SK-N-SH treated with all-trans-retinoic acid at 6 μM for 48 hours (cell line): ENCODE measurements around the gene PSMB3.

Source experiments
- ARNTL ChIP-seq: fragments of 450-650 bp; formaldehyde crosslinking; IDR thresholded peaks from 2 replicates; pipeline ENCODE4 v1.5.0; 2020; ENCODE audit warnings: low read depth, mild to moderate bottlenecking, moderate library complexity, borderline replicate concordance
- BACH2 ChIP-seq: fragments of 250-450 bp; sonication (Bioruptor Pico); IDR thresholded peaks from 2 replicates; pipeline ENCODE4 v1.9.0; 2021; ENCODE audit warnings: mild to moderate bottlenecking, borderline replicate concordance
- CSDC2 ChIP-seq: fragments of 250-450 bp; sonication (Bioruptor Pico); IDR thresholded peaks from 2 replicates; pipeline ENCODE4 v1.5.0; 2020; ENCODE audit warnings: mild to moderate bottlenecking, moderate library complexity
- ISL1 ChIP-seq: fragments of 250-450 bp; sonication (Bioruptor Pico); IDR thresholded peaks from 2 replicates; pipeline ENCODE4 v2.1.2; 2022; ENCODE audit warnings: mild to moderate bottlenecking, moderate library complexity
- RARB ChIP-seq: fragments of 250-450 bp; sonication (Bioruptor Pico); IDR thresholded peaks from 2 replicates; pipeline ENCODE4 v1.8.0; 2021; ENCODE audit warnings: mild to moderate bottlenecking, moderate library complexity
- ZC3H10 ChIP-seq: fragments of 250-450 bp; sonication (Bioruptor Pico); IDR thresholded peaks from 2 replicates; pipeline ENCODE4 v1.5.1; 2021; ENCODE audit warnings: mild to moderate bottlenecking, moderate library complexity
- ZFP3 ChIP-seq: fragments of 250-450 bp; sonication (Bioruptor Pico); IDR thresholded peaks from 2 replicates; pipeline ENCODE4 v1.5.0; 2020; ENCODE audit warnings: mild to moderate bottlenecking, moderate library complexity
- ZFP30 ChIP-seq: fragments of 450-650 bp; formaldehyde crosslinking; IDR thresholded peaks from 2 replicates; pipeline ENCODE4 v1.5.0; 2022; ENCODE audit warnings: mild to moderate bottlenecking, moderate library complexity
- ZNF565 ChIP-seq: fragments of 450-650 bp; formaldehyde crosslinking; conservative IDR thresholded peaks from 2 replicates; pipeline ENCODE4 v1.5.0; 2020; ENCODE audit warnings: low read depth, mild to moderate bottlenecking, moderate library complexity
- ZNF70 ChIP-seq: fragments of 450-650 bp; formaldehyde crosslinking; IDR thresholded peaks from 2 replicates; pipeline ENCODE4 v1.5.0; 2020; ENCODE audit warnings: mild to moderate bottlenecking, moderate library complexity
- TF ChIP-seq, protein P1 (sequence below): fragments of 250-450 bp; sonication (Bioruptor Pico); IDR thresholded peaks from 2 replicates; pipeline ENCODE4 v1.8.0; 2020; ENCODE audit warnings: mild to moderate bottlenecking, moderate library complexity, borderline replicate concordance
- TF ChIP-seq, protein P2 (sequence below): fragments of 250-450 bp; sonication (Bioruptor Pico); IDR thresholded peaks from 2 replicates; pipeline ENCODE4 v1.5.1; 2020; ENCODE audit warnings: low read depth, mild to moderate bottlenecking, moderate library complexity

DNA sequence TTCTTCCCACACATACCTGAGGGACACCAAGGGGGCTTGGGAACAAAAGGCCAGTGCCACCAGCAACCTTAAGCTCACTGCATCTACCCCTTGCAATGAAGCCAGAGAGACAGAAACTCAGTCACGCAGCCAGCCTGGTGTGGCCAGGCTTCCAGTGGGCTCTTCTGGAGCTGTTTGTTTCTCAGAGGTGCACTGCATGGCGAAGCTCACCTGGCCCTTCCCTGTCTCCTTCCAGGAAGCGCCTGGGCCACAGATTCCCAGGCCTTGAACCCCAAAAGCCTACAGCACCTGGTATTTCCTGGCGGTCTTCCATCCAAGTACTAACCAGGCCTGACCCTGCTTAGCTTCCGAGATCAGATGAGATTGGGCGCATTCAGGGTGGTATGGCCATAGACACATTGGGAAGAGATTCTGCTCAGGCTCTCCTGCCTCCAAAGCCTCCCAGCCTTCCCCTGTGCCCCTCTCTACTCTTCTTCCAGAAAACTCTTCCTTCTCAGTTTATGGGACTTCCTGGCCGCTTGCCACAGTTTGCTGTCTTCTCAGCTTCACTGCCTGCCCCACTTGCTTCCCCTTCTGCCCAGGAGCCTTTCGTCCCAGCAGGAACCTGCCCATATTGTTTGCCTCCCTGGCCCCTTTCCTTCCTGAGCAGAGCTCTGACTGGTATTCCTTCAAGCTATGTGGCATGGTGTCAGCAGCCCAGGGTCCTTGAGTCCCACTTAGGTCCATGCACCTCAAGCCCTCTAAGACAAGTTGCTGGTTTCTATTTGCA lies 20.8 kb upstream of the PSMB3 start:
- TF ChIP-seq, protein P1, sequence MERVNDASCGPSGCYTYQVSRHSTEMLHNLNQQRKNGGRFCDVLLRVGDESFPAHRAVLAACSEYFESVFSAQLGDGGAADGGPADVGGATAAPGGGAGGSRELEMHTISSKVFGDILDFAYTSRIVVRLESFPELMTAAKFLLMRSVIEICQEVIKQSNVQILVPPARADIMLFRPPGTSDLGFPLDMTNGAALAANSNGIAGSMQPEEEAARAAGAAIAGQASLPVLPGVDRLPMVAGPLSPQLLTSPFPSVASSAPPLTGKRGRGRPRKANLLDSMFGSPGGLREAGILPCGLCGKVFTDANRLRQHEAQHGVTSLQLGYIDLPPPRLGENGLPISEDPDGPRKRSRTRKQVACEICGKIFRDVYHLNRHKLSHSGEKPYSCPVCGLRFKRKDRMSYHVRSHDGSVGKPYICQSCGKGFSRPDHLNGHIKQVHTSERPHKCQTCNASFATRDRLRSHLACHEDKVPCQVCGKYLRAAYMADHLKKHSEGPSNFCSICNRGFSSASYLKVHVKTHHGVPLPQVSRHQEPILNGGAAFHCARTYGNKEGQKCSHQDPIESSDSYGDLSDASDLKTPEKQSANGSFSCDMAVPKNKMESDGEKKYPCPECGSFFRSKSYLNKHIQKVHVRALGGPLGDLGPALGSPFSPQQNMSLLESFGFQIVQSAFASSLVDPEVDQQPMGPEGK (CRISPR knock-in tag), result no peak
- no peak for TF ChIP-seq BACH2 (CRISPR knock-in tag)
- TF ChIP-seq ZFP3 (CRISPR knock-in tag), result no peak
- no peak for TF ChIP-seq ZNF565 (CRISPR knock-in tag)
- no peak for TF ChIP-seq ZNF70 (CRISPR knock-in tag)
- TF ChIP-seq, protein P2, sequence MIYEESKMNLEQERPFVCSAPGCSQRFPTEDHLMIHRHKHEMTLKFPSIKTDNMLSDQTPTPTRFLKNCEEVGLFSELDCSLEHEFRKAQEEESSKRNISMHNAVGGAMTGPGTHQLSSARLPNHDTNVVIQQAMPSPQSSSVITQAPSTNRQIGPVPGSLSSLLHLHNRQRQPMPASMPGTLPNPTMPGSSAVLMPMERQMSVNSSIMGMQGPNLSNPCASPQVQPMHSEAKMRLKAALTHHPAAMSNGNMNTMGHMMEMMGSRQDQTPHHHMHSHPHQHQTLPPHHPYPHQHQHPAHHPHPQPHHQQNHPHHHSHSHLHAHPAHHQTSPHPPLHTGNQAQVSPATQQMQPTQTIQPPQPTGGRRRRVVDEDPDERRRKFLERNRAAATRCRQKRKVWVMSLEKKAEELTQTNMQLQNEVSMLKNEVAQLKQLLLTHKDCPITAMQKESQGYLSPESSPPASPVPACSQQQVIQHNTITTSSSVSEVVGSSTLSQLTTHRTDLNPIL (CRISPR knock-in tag), result no peak
- no peak for TF ChIP-seq CSDC2
- TF ChIP-seq RARB, result no peak
- TF ChIP-seq ISL1 (CRISPR knock-in tag), result no peak
- TF ChIP-seq ZFP30 (CRISPR knock-in tag), result no peak
- no peak for TF ChIP-seq ZC3H10
- no peak for TF ChIP-seq ARNTL
